LNCAP (cell line): ENCODE data around the gene CPNE5.

Source experiments
- CTCF ChIP-seq: fragments of 450-650 bp; IDR thresholded peaks from 2 replicates; pipeline ENCODE4 v1.5.1; 2017; ENCODE audit warnings: mild to moderate bottlenecking

The CPNE5 gene

GRCh38 chr6:36807750-36808149 is 31.5 kb downstream of the CPNE5 start:
- TF ChIP-seq CTCF, result no peak

GRCh38 chr6:36807143-36807542 is 32.1 kb downstream of the CPNE5 start:
- TF ChIP-seq CTCF, result no peak

GRCh38 chr6:36805917-36806316 is 33.3 kb downstream of the CPNE5 start:
- TF ChIP-seq CTCF, result no peak

- no peak for TF ChIP-seq CTCF
These were observed 34.0 kb downstream of the CPNE5 start for GRCh38 chr6:36805096-36805797.

- TF ChIP-seq CTCF, result no peak
These were observed 34.7 kb downstream of the CPNE5 start for GRCh38 chr6:36804563-36804962.

- no peak for TF ChIP-seq CTCF
These were observed 35.3 kb downstream of the CPNE5 start for GRCh38 chr6:36803908-36804307.

GRCh38 chr6:36803482-36803881 is 35.8 kb downstream of the CPNE5 start:
- no peak for TF ChIP-seq CTCF
